ENCODE measurements around the gene MACROD2.

The MACROD2 gene

GRCh38 chr20:15576411-15576810, 1581.1 kb downstream of the MACROD2 start:
- POLR2A ChIA-PET = no interaction called here
- no peak for TF ChIP-seq CTCF (IDR thresholded peaks at IDR 0.05; ENCODE audit: insufficient read depth, low read length, missing control alignments)
- CTCF ChIA-PET = no interaction called here
- no peak for DNase-seq (ENCODE audit: low read depth, low spot score)
- H3K4me3 ChIP-seq (ENCODE audit: low read depth, low read length) = no peak overlapping the region

- CTCF ChIA-PET = no interaction called here
- POLR2A ChIA-PET = no interaction called here
- DNase-seq (ENCODE audit: low read depth, low spot score) = no peak
These were observed 1582.8 kb downstream of the MACROD2 start for GRCh38 chr20:15578113-15578512.

GRCh38 chr20:15579688-15580087, 1584.4 kb downstream of the MACROD2 start:
- CTCF ChIA-PET = no interaction called here
- TF ChIP-seq CTCF (IDR thresholded peaks at IDR 0.05; ENCODE audit: insufficient read depth, low read length, missing control alignments) = no peak
- POLR2A ChIA-PET = no interaction called here
- no peak for DNase-seq (ENCODE audit: low read depth, low spot score)
- H3K4me3 ChIP-seq (ENCODE audit: low read depth, low read length) = no peak overlapping the region

More at GRCh38 chr20:15578113-15578512, 1582.8 kb downstream of the MACROD2 start:
- no peak overlapping the region for H3K4me3 ChIP-seq (ENCODE audit: low read depth, low read length)
- TF ChIP-seq CTCF (IDR thresholded peaks at IDR 0.05; ENCODE audit: insufficient read depth, low read length, missing control alignments) = no peak

- ChIA-PET POLR2A (no interaction called here), CTCF (no interaction called here)
- no peak overlapping the region for H3K4me3 ChIP-seq (ENCODE audit: low read depth, low read length)
- no peak for DNase-seq (ENCODE audit: low read depth, low spot score)
- TF ChIP-seq CTCF (IDR thresholded peaks at IDR 0.05; ENCODE audit: insufficient read depth, low read length, missing control alignments) = no peak
These were observed 1586.9 kb downstream of the MACROD2 start for GRCh38 chr20:15582146-15582760.

GRCh38 chr20:15584507-15584906, 1589.2 kb downstream of the MACROD2 start:
- no peak for DNase-seq (ENCODE audit: low read depth, low spot score)
- no peak for TF ChIP-seq CTCF (IDR thresholded peaks at IDR 0.05; ENCODE audit: insufficient read depth, low read length, missing control alignments)
- ChIA-PET POLR2A (no interaction called here), CTCF (no interaction called here)
- no peak overlapping the region for H3K4me3 ChIP-seq (ENCODE audit: low read depth, low read length)

- ChIA-PET POLR2A (no interaction called here), CTCF (interaction anchor here (0.6 kb wide), 1 partner anchor 158 kb away, joined by 3 read pairs; no protein-coding TSS in a partner anchor)
- TF ChIP-seq CTCF (IDR thresholded peaks at IDR 0.05; ENCODE audit: insufficient read depth, low read length, missing control alignments) = no peak
- DNase-seq (ENCODE audit: low read depth, low spot score) = no peak
- no peak overlapping the region for H3K4me3 ChIP-seq (ENCODE audit: low read depth, low read length)
These were observed 1597.8 kb downstream of the MACROD2 start for GRCh38 chr20:15593081-15593480.
